OCI-LY1 (cell line): ENCODE measurements around the gene EEF2K.

Source experiments
- H2AFZ ChIP-seq: fragments of 200-600 bp; sonication (generic), shearing (Covaris generic); 2 replicates; pipeline ENCODE4 v1.6.0; 2014; ENCODE audit warnings: antibody characterized with exemption, mild to moderate bottlenecking, low read length
- H3F3A ChIP-seq: fragments of 200-600 bp; sonication (generic), shearing (Covaris generic); 2 replicates; pipeline ENCODE4 v1.6.0; 2014; ENCODE audit warnings: mild to moderate bottlenecking, antibody characterized with exemption, low read length, moderate library complexity; ENCODE audit not compliant: insufficient read depth
- H3K27ac ChIP-seq: fragments of 200-600 bp; sonication (generic); 2 replicates; pipeline ENCODE4 v1.5.1; 2014; ENCODE audit warnings: low read length, mixed run types, mild to moderate bottlenecking, low read depth; ENCODE audit not compliant: poor library complexity, severe bottlenecking
- H3K27me3 ChIP-seq: fragments of 200-600 bp; sonication (generic); 2 replicates; pipeline ENCODE4 v1.6.0; 2014; ENCODE audit warnings: antibody characterized with exemption, mild to moderate bottlenecking, low read length, moderate library complexity; ENCODE audit not compliant: insufficient read depth
- H3K36me3 ChIP-seq: fragments of 200-600 bp; sonication (generic); 2 replicates; pipeline ENCODE4 v1.6.1; 2014; ENCODE audit warnings: mild to moderate bottlenecking, antibody characterized with exemption, low read length, moderate library complexity, mixed read lengths; ENCODE audit not compliant: insufficient read depth
- H3K4me1 ChIP-seq: fragments of 200-600 bp; sonication (generic); 2 replicates; pipeline ENCODE4 v1.5.1; 2014; ENCODE audit warnings: mild to moderate bottlenecking, low read length, moderate library complexity; ENCODE audit not compliant: insufficient read depth, severe bottlenecking
- H3K4me2 ChIP-seq: fragments of 200-600 bp; sonication (generic), shearing (Covaris generic); 2 replicates; pipeline ENCODE4 v1.6.1; 2014; ENCODE audit warnings: low read length
- H3K4me3 ChIP-seq: fragments of 200-600 bp; sonication (generic); 2 replicates; pipeline ENCODE4 v1.5.1; 2014; ENCODE audit warnings: low read length, low read depth, mild to moderate bottlenecking, mixed read lengths; ENCODE audit not compliant: poor library complexity, severe bottlenecking
- H3K79me2 ChIP-seq: fragments of 200-600 bp; shearing (Covaris generic); 2 replicates; pipeline ENCODE4 v1.6.1; 2016; ENCODE audit warnings: mixed run types, low read length, mixed read lengths; ENCODE audit not compliant: insufficient read depth
- H3K9ac ChIP-seq: fragments of 200-600 bp; sonication (generic), shearing (Covaris generic); 2 replicates; pipeline ENCODE4 v1.6.1; 2014; ENCODE audit warnings: mild to moderate bottlenecking, low read length, mixed read lengths
- H3K9me2 ChIP-seq: fragments of 200-600 bp; sonication (generic), shearing (Covaris generic); 2 replicates; pipeline ENCODE4 v1.6.1; 2014; ENCODE audit warnings: low read depth, mild to moderate bottlenecking, low read length, mixed read lengths
- H3K9me3 ChIP-seq: fragments of 200-600 bp; shearing (Covaris generic); 2 replicates; pipeline ENCODE4 v1.6.1; 2014; ENCODE audit warnings: low read length, mixed read lengths
- H4K20me1 ChIP-seq: fragments of 200-600 bp; sonication (generic), shearing (Covaris generic); 2 replicates; pipeline ENCODE4 v1.6.0; 2016; ENCODE audit warnings: mild to moderate bottlenecking, low read length; ENCODE audit not compliant: insufficient read depth
- EZH2 ChIP-seq: fragments of 200-600 bp; sonication (generic), shearing (Covaris generic); IDR thresholded peaks from 2 replicates; pipeline ENCODE4 v1.8.0; 2017; ENCODE audit warnings: borderline replicate concordance, mixed run types, mild to moderate bottlenecking, antibody characterized with exemption, low read length, moderate library complexity, mixed read lengths
- TF ChIP-seq, protein P1 (sequence below): fragments of 200-600 bp; sonication (generic), shearing (Covaris generic); IDR thresholded peaks from 2 replicates; pipeline ENCODE4 v1.5.1; 2017; ENCODE audit warnings: mild to moderate bottlenecking, antibody characterized with exemption, low read length, moderate library complexity, mixed read lengths

Gene EEF2K

GRCh38 chr16:22240023-22240710 is 34.1 kb downstream of the EEF2K start:
- no peak overlapping the region for H3K9ac ChIP-seq
- H3K4me1 ChIP-seq, result peaks cover 15% of the 10 kb centered on the region
- no peaks in the 10 kb centered on the region for H3K79me2 ChIP-seq
- H4K20me1 ChIP-seq, result no peaks in the 10 kb centered on the region
- peak overlapping the region; percentile 59 for H3K27ac ChIP-seq
- no peaks in the 10 kb centered on the region for H3K27me3 ChIP-seq
- H3K4me3 ChIP-seq, result no peak overlapping the region
- 0 out of 2 replicates have a peak, but pooled peaks cover 4% of the 10 kb centered on the region for H3F3A ChIP-seq
- H2AFZ ChIP-seq, result no peak overlapping the region
- no peak overlapping the region for H3K4me2 ChIP-seq
- no peaks in the 10 kb centered on the region for H3K9me3 ChIP-seq
- H3K36me3 ChIP-seq, result peaks cover 36% of the 10 kb centered on the region
- TF ChIP-seq EZH2, result no peak
- TF ChIP-seq, protein P1, sequence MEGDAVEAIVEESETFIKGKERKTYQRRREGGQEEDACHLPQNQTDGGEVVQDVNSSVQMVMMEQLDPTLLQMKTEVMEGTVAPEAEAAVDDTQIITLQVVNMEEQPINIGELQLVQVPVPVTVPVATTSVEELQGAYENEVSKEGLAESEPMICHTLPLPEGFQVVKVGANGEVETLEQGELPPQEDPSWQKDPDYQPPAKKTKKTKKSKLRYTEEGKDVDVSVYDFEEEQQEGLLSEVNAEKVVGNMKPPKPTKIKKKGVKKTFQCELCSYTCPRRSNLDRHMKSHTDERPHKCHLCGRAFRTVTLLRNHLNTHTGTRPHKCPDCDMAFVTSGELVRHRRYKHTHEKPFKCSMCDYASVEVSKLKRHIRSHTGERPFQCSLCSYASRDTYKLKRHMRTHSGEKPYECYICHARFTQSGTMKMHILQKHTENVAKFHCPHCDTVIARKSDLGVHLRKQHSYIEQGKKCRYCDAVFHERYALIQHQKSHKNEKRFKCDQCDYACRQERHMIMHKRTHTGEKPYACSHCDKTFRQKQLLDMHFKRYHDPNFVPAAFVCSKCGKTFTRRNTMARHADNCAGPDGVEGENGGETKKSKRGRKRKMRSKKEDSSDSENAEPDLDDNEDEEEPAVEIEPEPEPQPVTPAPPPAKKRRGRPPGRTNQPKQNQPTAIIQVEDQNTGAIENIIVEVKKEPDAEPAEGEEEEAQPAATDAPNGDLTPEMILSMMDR, result no peak
- no peaks in the 10 kb centered on the region for H3K9me2 ChIP-seq

- H3F3A ChIP-seq, result no peaks in the 10 kb centered on the region
- H3K4me3 ChIP-seq, result no peak overlapping the region
- H4K20me1 ChIP-seq, result no peaks in the 10 kb centered on the region
- peaks cover 52% of the 10 kb centered on the region for H3K36me3 ChIP-seq
- H3K9me2 ChIP-seq, result no peaks in the 10 kb centered on the region
- H3K27me3 ChIP-seq, result no peaks in the 10 kb centered on the region
- H3K9ac ChIP-seq, result no peak overlapping the region
- H3K9me3 ChIP-seq, result peaks cover 4% of the 10 kb centered on the region
- no peak overlapping the region for H3K27ac ChIP-seq
- no peak overlapping the region for H3K4me2 ChIP-seq
- H3K4me1 ChIP-seq, result no peaks in the 10 kb centered on the region
- H3K79me2 ChIP-seq, result no peaks in the 10 kb centered on the region
- no peak overlapping the region for H2AFZ ChIP-seq
- TF ChIP-seq EZH2, result no peak
- TF ChIP-seq, protein P1, result no peak
Measured at GRCh38 chr16:22250522-22250921, 44.4 kb downstream of the EEF2K start.

GRCh38 chr16:22252317-22252716 is 46.2 kb downstream of the EEF2K start:
- H3F3A ChIP-seq, result no peaks in the 10 kb centered on the region
- H3K79me2 ChIP-seq, result no peaks in the 10 kb centered on the region
- H3K4me1 ChIP-seq, result no peaks in the 10 kb centered on the region
- no peaks in the 10 kb centered on the region for H4K20me1 ChIP-seq
- TF ChIP-seq EZH2, result no peak
- TF ChIP-seq, protein P1, result no peak
- H3K9ac ChIP-seq, result no peak overlapping the region
- peaks cover 4% of the 10 kb centered on the region for H3K9me3 ChIP-seq
- H3K36me3 ChIP-seq, result peaks cover 59% of the 10 kb centered on the region
- no peak overlapping the region for H3K27ac ChIP-seq
- H3K4me2 ChIP-seq, result no peak overlapping the region
- H3K9me2 ChIP-seq, result no peaks in the 10 kb centered on the region
- H3K4me3 ChIP-seq, result no peak overlapping the region
- H2AFZ ChIP-seq, result no peak overlapping the region
- no peaks in the 10 kb centered on the region for H3K27me3 ChIP-seq
